ENCODE results near the gene GPRIN2.
"Not testable (repeated sequence)": the region's sequence is repeated elsewhere in the genome, so short reads cannot be mapped to it uniquely, and the experiment has no call there.

The GPRIN2 gene

GRCh38 chr10:46534828-46535524, 21.5 kb downstream of the GPRIN2 start:
- no peak for DNase-seq

DNA sequence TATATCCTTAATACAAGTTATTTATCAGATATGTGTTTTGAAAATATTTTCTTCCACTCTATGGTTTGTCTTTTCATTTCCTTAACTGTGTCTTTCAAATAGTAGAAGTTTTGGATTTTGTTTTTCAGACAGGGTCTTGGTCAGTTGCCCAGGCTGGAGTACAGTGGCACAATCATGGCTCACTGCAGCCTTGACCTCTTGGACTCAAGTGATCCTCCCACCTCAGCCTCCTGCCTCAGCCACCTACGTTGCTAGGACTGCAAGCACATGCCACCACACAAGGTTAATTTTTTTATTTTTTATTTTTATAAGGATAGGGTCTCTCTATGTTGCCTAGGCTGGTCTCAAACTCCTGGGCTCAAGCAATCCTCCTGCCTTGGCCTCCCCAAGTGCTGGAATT, 24.2 kb downstream of the GPRIN2 start:
- not testable (repeated sequence) for DNase-seq

GRCh38 chr10:46530249-46531186, 25.9 kb downstream of the GPRIN2 start:
- no peak for DNase-seq

DNA sequence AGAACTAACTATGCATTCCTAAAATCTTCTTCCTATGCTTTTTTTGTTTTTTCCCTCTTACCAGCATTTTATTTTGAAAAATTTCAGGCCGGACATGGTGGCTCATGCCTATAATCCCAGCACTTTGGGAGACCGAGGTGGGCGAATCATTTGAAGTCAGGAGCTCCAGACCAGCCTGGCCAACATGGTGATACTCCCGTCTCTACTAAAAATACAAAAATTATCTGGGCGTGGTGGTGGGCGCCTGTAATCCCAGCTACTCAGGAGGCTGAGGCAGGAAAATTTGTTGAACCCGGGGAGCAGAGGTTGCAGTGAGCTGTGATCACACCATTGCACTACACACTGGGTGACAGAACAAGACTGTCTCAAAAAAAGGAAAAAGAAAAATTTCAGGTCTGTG, 26.7 kb downstream of the GPRIN2 start:
- not testable (repeated sequence) for DNase-seq

- no peak for DNase-seq
Observed at GRCh38 chr10:46528675-46529615, 27.5 kb downstream of the GPRIN2 start.

DNA sequence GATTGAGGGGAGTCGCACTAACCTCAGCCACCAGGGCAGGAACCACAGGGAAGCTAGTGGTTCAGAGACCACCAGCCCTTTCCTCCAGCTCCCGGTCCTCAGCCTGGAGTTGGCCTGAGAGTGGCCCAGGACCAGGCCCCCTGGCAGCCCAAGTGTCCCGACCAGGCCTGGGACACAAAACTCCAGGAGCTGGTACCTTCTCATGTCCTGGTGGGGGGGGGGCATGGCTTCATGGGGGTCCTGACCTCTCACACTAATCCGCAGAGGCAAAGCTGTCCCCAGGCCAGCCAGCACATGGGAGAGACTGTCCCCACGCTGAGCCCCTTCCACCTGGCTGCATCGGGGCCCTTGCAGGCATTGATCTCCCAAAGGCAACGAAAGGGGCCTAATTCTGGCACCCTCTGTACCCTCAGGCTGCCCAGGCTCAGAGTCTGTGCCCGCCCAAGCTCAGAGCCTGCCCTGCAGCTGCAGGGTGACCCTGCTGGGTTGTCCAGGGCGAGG, 28.2 kb downstream of the GPRIN2 start:
- DNase-seq, result no peak

DNA sequence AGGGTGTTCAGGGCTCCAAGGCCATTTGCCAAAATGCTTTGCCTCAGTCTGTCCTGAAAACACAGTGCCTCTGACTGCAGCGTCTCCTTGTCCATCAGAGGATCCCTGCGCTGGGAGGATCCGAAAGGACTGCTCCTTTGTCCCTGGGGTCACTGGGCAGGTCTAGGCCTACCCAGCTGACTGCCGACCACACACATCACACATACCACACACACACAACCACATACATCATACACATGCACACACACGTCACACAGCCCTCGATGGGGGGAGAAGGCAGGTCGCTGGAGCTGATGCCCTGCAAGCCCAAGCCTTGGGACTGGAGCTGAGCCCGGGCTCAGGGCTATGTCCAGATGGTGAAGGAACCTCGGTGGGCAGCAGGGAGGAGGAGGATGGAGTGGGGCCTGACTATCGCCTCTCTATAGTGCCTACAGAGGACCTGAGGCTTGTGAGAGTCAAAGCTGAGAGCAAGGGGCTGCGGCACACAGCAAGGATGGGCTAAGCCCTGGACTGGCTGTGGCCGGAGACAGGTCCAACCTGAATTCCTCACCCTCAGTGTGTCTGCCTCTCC, 29.1 kb downstream of the GPRIN2 start:
- DNase-seq, result no peak

GRCh38 chr10:46526682-46527038, 29.8 kb downstream of the GPRIN2 start:
- no peak for DNase-seq

DNA sequence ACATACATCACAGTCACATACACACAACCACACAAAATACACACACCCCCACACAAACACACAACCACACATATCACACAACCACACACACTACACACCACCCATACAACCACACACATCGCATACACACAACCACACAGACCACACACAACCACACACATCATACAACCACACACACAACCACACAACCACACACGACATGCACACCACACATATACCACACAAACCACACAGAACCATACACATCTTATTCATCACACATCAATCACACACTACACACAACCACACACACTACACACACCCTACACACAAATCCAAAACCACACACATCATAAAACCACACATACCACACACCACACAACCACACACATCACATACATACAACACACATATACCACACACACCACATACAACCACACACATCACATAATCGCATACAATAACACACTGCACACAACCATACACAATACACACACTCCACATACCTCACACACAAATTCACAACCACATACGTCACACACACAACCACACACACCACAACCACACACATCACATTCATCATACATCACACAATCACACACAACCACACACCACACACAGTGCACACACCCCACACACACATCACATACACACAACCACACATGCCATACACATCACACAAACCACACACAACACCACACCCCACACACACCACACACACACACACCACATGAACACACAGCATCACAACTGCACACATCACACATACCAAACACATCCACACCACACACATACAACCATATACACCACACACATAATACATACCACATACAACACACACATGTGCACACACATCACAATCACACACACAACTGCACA, 30.4 kb downstream of the GPRIN2 start:
- DNase-seq, result no peak

- no peak for DNase-seq
Observed at GRCh38 chr10:46525177-46525823, 31.2 kb downstream of the GPRIN2 start.

DNA sequence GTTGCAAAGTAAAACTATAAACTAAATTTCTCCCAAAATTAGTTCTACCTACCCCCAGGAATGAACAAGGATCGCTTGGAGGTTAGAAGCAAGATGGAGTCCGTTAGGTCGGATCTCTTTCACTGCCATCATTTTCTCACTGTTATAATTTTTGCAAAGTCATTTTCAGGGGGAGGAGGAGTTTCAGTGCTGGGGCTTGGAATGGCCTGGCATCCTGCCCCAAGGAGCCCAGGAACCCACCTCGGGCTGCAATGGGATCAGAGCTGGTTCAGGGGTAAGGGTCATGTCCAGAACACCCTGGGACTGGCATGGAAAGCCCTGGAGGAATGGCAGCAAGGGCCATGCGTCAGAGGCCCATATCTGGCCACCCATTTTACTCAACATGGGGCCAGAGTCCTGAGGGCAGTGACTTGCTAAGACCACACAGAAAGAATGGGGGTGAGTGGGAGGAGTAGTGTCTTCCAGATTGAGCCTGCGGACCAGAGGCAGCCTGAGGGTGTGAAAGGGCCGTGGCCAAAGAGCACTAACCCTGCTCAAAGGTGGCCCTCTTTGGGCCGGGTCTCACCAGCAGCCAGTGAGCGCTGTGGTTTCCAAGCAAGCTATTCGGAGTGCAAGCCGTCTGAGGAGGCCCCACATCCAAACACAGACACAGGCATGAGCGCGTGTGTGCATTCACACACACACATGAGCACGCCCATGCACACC, 31.8 kb downstream of the GPRIN2 start:
- no peak for DNase-seq

DNA sequence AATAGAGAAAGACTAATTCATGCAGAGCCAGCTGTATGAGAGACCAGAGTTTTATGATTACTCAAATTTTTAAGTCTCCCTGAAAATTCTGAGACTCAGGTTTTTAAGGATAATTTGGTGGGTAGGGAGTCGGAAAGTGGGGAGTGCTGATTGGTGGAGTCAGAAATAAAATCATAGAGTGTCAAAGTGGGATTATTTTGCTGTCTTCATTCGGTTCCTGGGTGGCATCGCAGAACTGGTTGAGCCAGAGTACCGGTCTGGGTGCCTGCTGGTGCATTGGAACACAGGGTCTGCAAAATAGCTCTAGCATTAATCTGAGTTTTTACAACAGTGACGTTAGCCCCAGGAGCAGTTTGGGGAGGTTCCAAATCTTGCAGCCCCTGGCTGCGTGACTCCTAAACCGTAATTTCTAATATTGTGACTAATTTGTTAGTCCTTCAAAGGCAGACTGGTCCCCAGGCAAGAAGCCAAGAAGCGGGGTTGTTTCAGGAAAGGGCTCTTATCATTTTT, 32.4 kb downstream of the GPRIN2 start:
- DNase-seq, result no peak

- DNase-seq, result no peak
Observed at GRCh38 chr10:46523119-46523961, 33.1 kb downstream of the GPRIN2 start.

- DNase-seq, result no peak
Observed at GRCh38 chr10:46522295-46523118, 34.0 kb downstream of the GPRIN2 start.

DNA sequence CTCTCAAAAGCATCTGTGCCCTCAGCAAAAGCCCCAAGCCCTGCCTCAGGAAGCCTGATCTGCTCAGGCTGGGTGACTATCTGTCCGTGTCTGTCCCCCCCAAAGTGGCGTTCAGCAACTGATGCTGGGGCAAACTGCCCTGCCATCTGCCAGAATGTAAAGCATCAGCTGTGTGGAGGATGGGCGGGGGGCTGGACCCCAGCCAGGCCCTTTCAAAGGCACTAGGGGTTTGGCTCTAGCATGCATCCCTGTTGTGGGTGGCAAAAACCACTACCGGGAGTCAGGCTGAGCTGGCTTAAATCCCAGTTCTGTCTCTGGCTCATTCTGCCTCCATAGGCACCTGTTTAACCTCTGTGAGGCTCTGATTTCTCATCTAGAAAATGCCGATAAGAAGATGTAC, 35.5 kb downstream of the GPRIN2 start:
- no peak for DNase-seq

DNA sequence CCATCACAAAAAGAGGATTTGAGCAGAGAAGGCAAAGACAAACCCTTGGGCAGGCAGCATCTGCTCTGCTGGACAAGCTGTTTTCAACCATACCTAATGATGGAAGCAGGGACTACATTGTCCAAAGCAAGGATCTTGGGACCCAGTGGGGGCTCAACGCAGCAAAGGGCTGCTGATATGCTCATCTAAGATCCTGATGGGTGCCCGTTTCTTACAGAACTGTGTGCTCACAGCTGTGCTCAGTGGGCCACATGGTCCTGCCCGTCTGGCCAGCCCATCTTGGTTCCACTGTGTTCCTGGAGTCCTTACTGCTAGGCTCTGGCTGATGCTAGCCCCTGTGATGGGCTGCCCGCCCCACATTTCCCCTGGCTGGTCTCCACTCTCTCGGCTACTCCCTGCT, 36.1 kb downstream of the GPRIN2 start:
- no peak for DNase-seq

DNA sequence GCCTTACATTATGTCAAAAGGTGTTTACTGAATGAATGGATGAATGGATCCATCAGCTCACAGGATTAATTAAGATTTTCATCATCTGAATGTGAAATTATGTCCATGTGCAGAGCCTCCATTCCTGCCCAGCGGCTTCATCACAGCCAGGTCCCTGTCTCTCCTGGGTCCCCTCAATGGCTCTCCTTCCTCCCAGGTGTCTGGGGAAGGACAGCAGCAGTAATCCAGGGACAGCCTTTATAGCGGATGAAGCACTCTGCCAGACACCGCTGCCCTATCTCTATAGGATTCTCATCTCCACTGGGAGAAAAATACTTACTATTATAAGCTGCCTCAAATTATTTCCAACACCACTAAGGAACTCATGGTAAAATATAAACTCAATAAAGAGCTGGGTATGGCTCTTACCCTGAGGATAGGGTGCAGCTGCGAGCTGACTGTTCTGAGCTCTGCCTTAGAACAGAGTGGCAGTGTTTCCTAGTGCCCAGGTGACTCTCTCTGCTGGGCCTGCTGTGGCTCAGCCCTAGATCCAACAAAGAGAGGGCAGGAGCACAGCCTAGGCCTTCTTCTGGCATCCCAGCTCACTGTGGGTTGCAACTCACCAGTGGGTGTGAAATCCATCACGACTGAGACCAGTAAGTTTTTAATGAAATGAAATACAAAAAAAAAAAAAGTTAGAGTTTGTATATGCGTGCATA, 38.3 kb downstream of the GPRIN2 start:
- no peak for DNase-seq

DNA sequence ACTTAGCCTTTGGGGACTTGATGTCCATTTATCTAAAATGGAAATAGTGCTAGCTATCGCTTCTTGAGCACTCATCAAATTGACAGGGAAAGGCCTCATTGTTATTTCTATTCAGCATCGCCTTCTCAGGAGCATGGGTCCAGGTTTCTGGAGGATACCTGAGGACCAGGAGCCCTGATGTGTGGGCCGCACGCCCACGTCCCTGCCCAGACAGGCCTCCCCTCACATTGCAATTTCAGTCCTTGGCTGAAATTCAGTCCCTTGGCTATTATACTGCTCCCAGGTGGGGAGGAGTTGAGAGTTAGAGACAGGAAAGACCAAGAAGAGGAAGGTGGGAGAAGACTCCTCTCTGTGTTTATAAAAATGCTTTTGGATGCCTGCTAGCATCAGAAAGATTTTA, 38.9 kb downstream of the GPRIN2 start:
- no peak for DNase-seq

Data from activated CD4-positive, alpha-beta T cell treated with anti-CD3 and anti-CD28 coated beads for 4 hours (primary cell).